IPS DF 6.9 (cell line): Measurements from ENCODE around the gene MUC12.
"Not testable (repeated sequence)": the region's sequence is repeated elsewhere in the genome, so short reads cannot be mapped to it uniquely, and the experiment has no call there.

Experiments used
- DNase-seq: peaks from one replicate; pipeline ENCODE4 v3.0.0-alpha.2; 2013; ENCODE audit warnings: low read depth, low spot score
- H3K27ac ChIP-seq: one replicate; pipeline ENCODE4 v1.5.1; 2013; ENCODE audit warnings: low read length, control low read depth
- H3K27me3 ChIP-seq: 2 replicates; pipeline ENCODE4 v1.6.1; 2013; ENCODE audit warnings: mild to moderate bottlenecking, low read length; ENCODE audit not compliant: control insufficient read depth, insufficient read depth
- H3K36me3 ChIP-seq: 2 replicates; pipeline ENCODE4 v1.6.1; 2013; ENCODE audit warnings: low read length; ENCODE audit not compliant: control insufficient read depth, insufficient read depth
- H3K4me1 ChIP-seq: 2 replicates; pipeline ENCODE4 v1.6.1; 2013; ENCODE audit warnings: low read length; ENCODE audit not compliant: control insufficient read depth, insufficient read depth
- H3K4me3 ChIP-seq: 2 replicates; pipeline ENCODE4 v1.5.1; 2013; ENCODE audit warnings: mild to moderate bottlenecking, low read length
- H3K9me3 ChIP-seq: 2 replicates; pipeline ENCODE4 v1.6.1; 2013; ENCODE audit warnings: low read length, inconsistent platforms; ENCODE audit not compliant: control insufficient read depth, insufficient read depth
- WGBS: extraction: QIAGEN DNeasy Blood & Tissue Kit; methylation state at CpG from one replicate; pipeline ENCODE4 v1.1.7; 2013; ENCODE audit warnings: mixed read lengths, missing lambda C conversion rate; ENCODE audit not compliant: insufficient read length, insufficient coverage; 5-methylcytosine and 5-hydroxymethylcytosine counted together

MUC12 gene

GRCh38 chr7:100985033-100985797, 15.8 kb downstream of the MUC12 start:
- not testable (repeated sequence) for H3K4me3 ChIP-seq, H3K27me3 ChIP-seq, H3K9me3 ChIP-seq, H3K4me1 ChIP-seq, H3K27ac ChIP-seq, H3K36me3 ChIP-seq, DNase-seq
- WGBS, result no CpG with 5 or more reads among the region's 4 CpGs

- DNase-seq, result no peak
- no peaks in the 10 kb centered on the region for H3K27me3 ChIP-seq
- no peaks in the 10 kb centered on the region for H3K9me3 ChIP-seq
- no peak overlapping the region for H3K4me3 ChIP-seq
- no CpG with 5 or more reads among the region's 9 CpGs for WGBS
- H3K27ac ChIP-seq, result no peak overlapping the region
- no peaks in the 10 kb centered on the region for H3K4me1 ChIP-seq
- no peaks in the 10 kb centered on the region for H3K36me3 ChIP-seq
Observed at GRCh38 chr7:100991631-100992030, 22.3 kb downstream of the MUC12 start.

GRCh38 chr7:100992280-100992679, 22.9 kb downstream of the MUC12 start:
- H3K4me1 ChIP-seq, H3K36me3 ChIP-seq, H3K27me3 ChIP-seq, H3K4me3 ChIP-seq, H3K27ac ChIP-seq, H3K9me3 ChIP-seq, DNase-seq: not testable (repeated sequence)
- no CpG with 5 or more reads among the region's 12 CpGs for WGBS

- H3K27ac ChIP-seq, DNase-seq, H3K27me3 ChIP-seq, H3K36me3 ChIP-seq, H3K9me3 ChIP-seq, H3K4me3 ChIP-seq, H3K4me1 ChIP-seq: not testable (repeated sequence)
- WGBS, result no CpG with 5 or more reads among the region's 9 CpGs
Observed at GRCh38 chr7:100994671-100995070, 25.3 kb downstream of the MUC12 start.

- no CpG with 5 or more reads among the region's 10 CpGs for WGBS
- not testable (repeated sequence) for DNase-seq, H3K9me3 ChIP-seq
Observed at GRCh38 chr7:100998530-100998929, 29.2 kb downstream of the MUC12 start.

GRCh38 chr7:100999334-100999733, 30.0 kb downstream of the MUC12 start:
- not testable (repeated sequence) for H3K27ac ChIP-seq, H3K9me3 ChIP-seq, H3K4me3 ChIP-seq, H3K4me1 ChIP-seq, H3K36me3 ChIP-seq, DNase-seq, H3K27me3 ChIP-seq
- WGBS, result no CpG with 5 or more reads among the region's 9 CpGs

More at GRCh38 chr7:100998530-100998929, 29.2 kb downstream of the MUC12 start:
- not testable (repeated sequence) for H3K27ac ChIP-seq, H3K36me3 ChIP-seq, H3K4me1 ChIP-seq, H3K27me3 ChIP-seq, H3K4me3 ChIP-seq

- no CpG with 5 or more reads among the region's 10 CpGs for WGBS
- not testable (repeated sequence) for H3K4me3 ChIP-seq
Observed at GRCh38 chr7:101000025-101000424, 30.7 kb downstream of the MUC12 start.

GRCh38 chr7:101002333-101002732, 33.0 kb downstream of the MUC12 start:
- not testable (repeated sequence) for DNase-seq, H3K27ac ChIP-seq, H3K4me1 ChIP-seq, H3K27me3 ChIP-seq, H3K36me3 ChIP-seq, H3K9me3 ChIP-seq, H3K4me3 ChIP-seq
- WGBS, result no CpG with 5 or more reads among the region's 8 CpGs

More at GRCh38 chr7:101000025-101000424, 30.7 kb downstream of the MUC12 start:
- H3K4me1 ChIP-seq, H3K9me3 ChIP-seq, H3K27me3 ChIP-seq, DNase-seq, H3K27ac ChIP-seq, H3K36me3 ChIP-seq: not testable (repeated sequence)

- not testable (repeated sequence) for H3K4me1 ChIP-seq, H3K9me3 ChIP-seq, H3K27me3 ChIP-seq, H3K36me3 ChIP-seq, DNase-seq, H3K4me3 ChIP-seq, H3K27ac ChIP-seq
- WGBS, result no CpG with 5 or more reads among the region's 2 CpGs
Observed at GRCh38 chr7:101007361-101007760, 38.0 kb downstream of the MUC12 start.

- no peaks in the 10 kb centered on the region for H3K4me1 ChIP-seq
- H3K36me3 ChIP-seq, result peaks cover 2% of the 10 kb centered on the region; the same call in 1 of the 2 replicates
- H3K27ac ChIP-seq, result no peak overlapping the region
- no peak for DNase-seq
- H3K9me3 ChIP-seq, result no peaks in the 10 kb centered on the region
- WGBS, result no CpG with 5 or more reads among the region's 5 CpGs
- no peaks in the 10 kb centered on the region for H3K27me3 ChIP-seq
- H3K4me3 ChIP-seq, result no peak overlapping the region
Observed at GRCh38 chr7:101009629-101010028, 40.3 kb downstream of the MUC12 start.

GRCh38 chr7:101012931-101013330, 43.6 kb downstream of the MUC12 start:
- H3K4me3 ChIP-seq, result no peak overlapping the region
- no peak overlapping the region for H3K27ac ChIP-seq
- H3K36me3 ChIP-seq, result peaks cover 2% of the 10 kb centered on the region; the same call in 1 of the 2 replicates
- no peaks in the 10 kb centered on the region for H3K27me3 ChIP-seq
- WGBS, result no CpG with 5 or more reads among the region's 6 CpGs
- no peak for DNase-seq
- H3K4me1 ChIP-seq, result peaks cover 3% of the 10 kb centered on the region; the same call in 1 of the 2 replicates
- H3K9me3 ChIP-seq, result no peaks in the 10 kb centered on the region
